ENCODE measurements around the gene LCT. TPM values are rescaled to one million over a fixed set of nuclear protein-coding genes. Genes with fewer than 3 reads are reported as not detected.

LCT gene
- total RNA-seq, 1 donor from 2014 or later, result 0.19 TPM

DNA sequence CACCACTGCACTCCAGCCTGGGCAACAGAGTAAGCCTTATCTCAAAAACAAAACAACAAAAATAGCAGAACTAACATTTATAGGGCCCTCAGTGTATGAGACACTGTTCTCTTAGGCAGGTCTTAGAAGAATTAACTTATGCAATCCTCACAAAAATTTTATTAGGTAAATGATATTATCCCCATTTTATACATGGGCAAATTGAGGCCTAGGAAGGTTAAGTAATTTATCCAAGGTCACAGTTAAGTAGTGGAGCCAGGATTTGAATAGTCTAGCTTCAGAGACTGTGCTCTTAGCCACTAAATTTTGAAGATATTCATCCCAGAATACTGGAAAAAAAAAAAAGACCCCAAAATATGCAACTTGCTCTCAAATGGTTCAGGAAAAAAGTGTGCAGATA lies 16.4 kb upstream of the LCT start:
- Mint-ChIP-seq H3K9me3 (ENCODE audit: low read depth) (no peaks in the 10 kb centered on the region), H3K27me3 (no peaks in the 10 kb centered on the region), H3K27ac (peak overlapping the region; percentile 10), H3K36me3 (ENCODE audit: insufficient read depth) (peaks cover 35% of the 10 kb centered on the region), H3K4me1 (ENCODE audit: low read depth) (peaks cover 7% of the 10 kb centered on the region), H3K4me3 (ENCODE audit: low read depth) (no peak overlapping the region)
- DNase-seq (ENCODE audit: low spot score, unreplicated experiment), result no peak
- TF ChIP-seq, protein P1, sequence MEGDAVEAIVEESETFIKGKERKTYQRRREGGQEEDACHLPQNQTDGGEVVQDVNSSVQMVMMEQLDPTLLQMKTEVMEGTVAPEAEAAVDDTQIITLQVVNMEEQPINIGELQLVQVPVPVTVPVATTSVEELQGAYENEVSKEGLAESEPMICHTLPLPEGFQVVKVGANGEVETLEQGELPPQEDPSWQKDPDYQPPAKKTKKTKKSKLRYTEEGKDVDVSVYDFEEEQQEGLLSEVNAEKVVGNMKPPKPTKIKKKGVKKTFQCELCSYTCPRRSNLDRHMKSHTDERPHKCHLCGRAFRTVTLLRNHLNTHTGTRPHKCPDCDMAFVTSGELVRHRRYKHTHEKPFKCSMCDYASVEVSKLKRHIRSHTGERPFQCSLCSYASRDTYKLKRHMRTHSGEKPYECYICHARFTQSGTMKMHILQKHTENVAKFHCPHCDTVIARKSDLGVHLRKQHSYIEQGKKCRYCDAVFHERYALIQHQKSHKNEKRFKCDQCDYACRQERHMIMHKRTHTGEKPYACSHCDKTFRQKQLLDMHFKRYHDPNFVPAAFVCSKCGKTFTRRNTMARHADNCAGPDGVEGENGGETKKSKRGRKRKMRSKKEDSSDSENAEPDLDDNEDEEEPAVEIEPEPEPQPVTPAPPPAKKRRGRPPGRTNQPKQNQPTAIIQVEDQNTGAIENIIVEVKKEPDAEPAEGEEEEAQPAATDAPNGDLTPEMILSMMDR (IDR thresholded peaks at IDR 0.05; ENCODE audit: unreplicated experiment), result no peak

DNA sequence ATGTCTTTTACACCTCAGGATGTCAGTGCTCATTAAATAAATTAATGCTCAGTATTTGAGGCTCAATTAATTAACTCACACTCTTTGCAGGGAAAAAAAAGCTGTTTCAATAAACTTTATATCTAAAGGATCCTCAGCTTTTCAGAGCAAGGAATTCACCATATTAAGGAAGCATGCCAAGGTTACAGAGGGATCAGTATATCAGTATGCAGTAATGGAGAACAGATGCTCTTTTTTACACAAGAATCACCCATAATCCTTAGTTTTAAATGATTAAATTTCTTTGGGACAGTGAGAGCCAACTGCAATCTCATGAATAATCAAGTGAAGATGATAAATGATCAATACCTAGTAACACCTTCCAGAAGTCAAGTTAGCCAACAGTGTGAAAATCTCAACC lies 14.9 kb upstream of the LCT start:
- H3K27ac Mint-ChIP-seq, result no peak overlapping the region
- no peaks in the 10 kb centered on the region for H3K27me3 Mint-ChIP-seq
- no peak overlapping the region for H3K4me3 Mint-ChIP-seq (ENCODE audit: low read depth)
- peaks cover 36% of the 10 kb centered on the region for H3K36me3 Mint-ChIP-seq (ENCODE audit: insufficient read depth)
- peaks cover 7% of the 10 kb centered on the region for H3K4me1 Mint-ChIP-seq (ENCODE audit: low read depth)
- TF ChIP-seq, protein P1 (IDR thresholded peaks at IDR 0.05; ENCODE audit: unreplicated experiment), result no peak
- H3K9me3 Mint-ChIP-seq (ENCODE audit: low read depth), result no peaks in the 10 kb centered on the region
- no peak for DNase-seq (ENCODE audit: low spot score, unreplicated experiment)

DNA sequence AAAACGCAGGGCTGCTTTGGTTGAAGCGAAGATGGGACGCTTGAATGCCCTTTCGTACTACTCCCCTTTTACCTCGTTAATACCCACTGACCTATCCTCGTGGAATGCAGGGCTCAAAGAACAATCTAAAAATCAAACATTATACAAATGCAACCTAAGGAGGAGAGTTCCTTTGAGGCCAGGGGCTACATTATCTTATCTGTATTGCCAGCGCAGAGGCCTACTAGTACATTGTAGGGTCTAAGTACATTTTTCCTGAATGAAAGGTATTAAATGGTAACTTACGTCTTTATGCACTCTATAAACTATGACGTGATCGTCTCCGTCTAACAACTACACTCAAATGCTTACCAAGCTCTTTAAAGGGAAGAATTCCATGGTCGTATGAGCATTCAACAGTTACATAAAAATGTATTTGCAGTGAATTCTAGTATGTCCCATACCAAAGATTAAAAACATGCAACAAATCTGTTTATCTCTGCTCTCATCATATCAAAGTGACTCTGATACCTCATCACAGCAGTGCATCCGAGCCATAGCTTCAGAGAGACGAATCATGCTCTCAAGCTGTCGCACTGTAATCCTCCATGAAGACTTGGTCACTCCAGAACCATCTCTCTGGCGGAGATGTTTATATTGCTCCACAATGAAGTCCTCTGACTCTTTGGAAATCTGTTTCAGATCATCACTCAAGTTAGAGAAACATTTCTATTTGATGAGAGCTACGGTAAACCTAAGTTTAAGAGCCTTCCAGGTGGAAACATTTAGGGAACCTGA lies 14.1 kb upstream of the LCT start:
- DNase-seq (ENCODE audit: low spot score, unreplicated experiment), result no peak
- Mint-ChIP-seq H3K4me3 (ENCODE audit: low read depth) (no peak overlapping the region), H3K27me3 (no peaks in the 10 kb centered on the region), H3K27ac (peak overlapping the region; percentile 38), H3K9me3 (ENCODE audit: low read depth) (no peaks in the 10 kb centered on the region), H3K36me3 (ENCODE audit: insufficient read depth) (peaks cover 32% of the 10 kb centered on the region), H3K4me1 (ENCODE audit: low read depth) (peaks cover 7% of the 10 kb centered on the region)
- TF ChIP-seq, protein P1 (IDR thresholded peaks at IDR 0.05; ENCODE audit: unreplicated experiment), result no peak

DNA sequence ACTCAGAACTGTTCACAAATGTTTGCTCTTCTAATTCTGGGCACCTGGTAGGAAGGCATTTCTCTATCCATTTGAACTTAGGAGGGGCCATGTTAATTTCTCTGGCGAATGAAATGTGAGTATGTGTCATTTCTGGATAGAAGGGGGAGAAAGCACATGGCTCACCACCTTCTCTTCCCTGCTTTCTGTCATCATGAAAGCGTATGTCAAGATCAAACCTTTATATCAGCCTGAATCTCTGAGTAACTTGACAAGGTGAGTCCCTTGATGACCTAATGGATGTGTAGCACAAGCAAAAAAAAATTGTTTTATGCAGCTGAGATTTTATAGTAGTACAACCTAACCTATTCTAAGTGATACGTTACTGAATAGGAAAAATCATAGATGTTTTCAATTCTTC lies 12.1 kb upstream of the LCT start:
- no peak overlapping the region for H3K27ac Mint-ChIP-seq
- no peak overlapping the region for H3K4me3 Mint-ChIP-seq (ENCODE audit: low read depth)
- peaks cover 38% of the 10 kb centered on the region for H3K36me3 Mint-ChIP-seq (ENCODE audit: insufficient read depth)
- H3K9me3 Mint-ChIP-seq (ENCODE audit: low read depth), result no peaks in the 10 kb centered on the region
- DNase-seq (ENCODE audit: low spot score, unreplicated experiment), result no peak
- TF ChIP-seq, protein P1 (IDR thresholded peaks at IDR 0.05; ENCODE audit: unreplicated experiment), result no peak
- H3K27me3 Mint-ChIP-seq, result no peaks in the 10 kb centered on the region
- H3K4me1 Mint-ChIP-seq (ENCODE audit: low read depth), result peaks cover 7% of the 10 kb centered on the region

DNA sequence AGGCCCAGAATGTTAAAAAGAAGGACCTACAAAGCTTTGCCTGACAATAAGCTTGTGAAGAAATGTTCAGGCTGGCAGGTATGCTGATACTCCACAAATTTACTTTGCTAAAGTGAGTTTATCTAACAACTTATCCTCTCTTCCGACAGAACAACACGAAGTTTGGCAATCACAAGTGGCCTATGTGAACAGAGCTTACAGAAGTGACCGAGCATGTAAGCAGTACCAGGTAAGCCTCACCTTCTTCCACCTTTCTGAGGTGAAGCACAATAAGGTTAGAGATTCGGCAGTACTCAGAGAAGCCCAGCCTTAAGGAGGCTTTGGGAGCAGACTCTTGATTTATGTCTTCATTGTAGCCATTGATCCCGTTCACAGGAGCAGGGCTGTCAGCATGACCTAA lies 9.0 kb upstream of the LCT start:
- TF ChIP-seq, protein P1 (IDR thresholded peaks at IDR 0.05; ENCODE audit: unreplicated experiment), result no peak
- H3K27me3 Mint-ChIP-seq, result no peaks in the 10 kb centered on the region
- no peak for DNase-seq (ENCODE audit: low spot score, unreplicated experiment)
- no peak overlapping the region for H3K4me3 Mint-ChIP-seq (ENCODE audit: low read depth)
- H3K27ac Mint-ChIP-seq, result no peak overlapping the region
- peaks cover 48% of the 10 kb centered on the region for H3K36me3 Mint-ChIP-seq (ENCODE audit: insufficient read depth)
- H3K4me1 Mint-ChIP-seq (ENCODE audit: low read depth), result peaks cover 4% of the 10 kb centered on the region
- no peaks in the 10 kb centered on the region for H3K9me3 Mint-ChIP-seq (ENCODE audit: low read depth)
